AG09309 (cell line): ENCODE data around the gene AGAP3.

Experiments used
- DNase-seq: peaks from one replicate; pipeline ENCODE4 v3.0.0-alpha.2; 2010; ENCODE audit warnings: low read depth
- H3K4me3 ChIP-seq: 2 replicates; pipeline ENCODE4 v1.5.1; 2011; ENCODE audit warnings: mild to moderate bottlenecking, low read depth, low read length, moderate library complexity; ENCODE audit not compliant: control insufficient read depth
- TF ChIP-seq, protein P1 (sequence below): IDR thresholded peaks from 2 replicates; pipeline ENCODE4 v1.5.1; 2011; ENCODE audit warnings: mild to moderate bottlenecking, low read depth, low read length, inconsistent platforms; ENCODE audit not compliant: insufficient read depth, control insufficient read depth; ENCODE audit errors: missing control alignments

AGAP3 gene

DNA sequence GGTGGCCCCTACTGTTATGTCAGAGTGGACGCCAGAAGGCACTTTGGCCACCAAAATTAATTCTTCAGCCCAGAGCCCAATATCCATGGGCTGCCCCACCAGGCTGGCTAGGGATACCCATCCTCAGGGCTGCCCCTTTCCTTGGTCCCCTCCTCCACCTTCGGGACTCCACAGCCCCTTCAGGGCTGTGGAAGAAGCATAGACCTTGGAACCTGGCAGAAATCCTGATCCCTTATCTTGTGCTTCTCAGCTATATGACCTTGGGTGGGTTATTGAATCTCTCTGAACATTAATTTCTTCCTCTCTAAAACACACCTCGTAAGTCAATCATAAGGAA lies 2.5 kb upstream of the AGAP3 start:
- peak overlapping the region; percentile 88 for H3K4me3 ChIP-seq
- TF ChIP-seq, protein P1, sequence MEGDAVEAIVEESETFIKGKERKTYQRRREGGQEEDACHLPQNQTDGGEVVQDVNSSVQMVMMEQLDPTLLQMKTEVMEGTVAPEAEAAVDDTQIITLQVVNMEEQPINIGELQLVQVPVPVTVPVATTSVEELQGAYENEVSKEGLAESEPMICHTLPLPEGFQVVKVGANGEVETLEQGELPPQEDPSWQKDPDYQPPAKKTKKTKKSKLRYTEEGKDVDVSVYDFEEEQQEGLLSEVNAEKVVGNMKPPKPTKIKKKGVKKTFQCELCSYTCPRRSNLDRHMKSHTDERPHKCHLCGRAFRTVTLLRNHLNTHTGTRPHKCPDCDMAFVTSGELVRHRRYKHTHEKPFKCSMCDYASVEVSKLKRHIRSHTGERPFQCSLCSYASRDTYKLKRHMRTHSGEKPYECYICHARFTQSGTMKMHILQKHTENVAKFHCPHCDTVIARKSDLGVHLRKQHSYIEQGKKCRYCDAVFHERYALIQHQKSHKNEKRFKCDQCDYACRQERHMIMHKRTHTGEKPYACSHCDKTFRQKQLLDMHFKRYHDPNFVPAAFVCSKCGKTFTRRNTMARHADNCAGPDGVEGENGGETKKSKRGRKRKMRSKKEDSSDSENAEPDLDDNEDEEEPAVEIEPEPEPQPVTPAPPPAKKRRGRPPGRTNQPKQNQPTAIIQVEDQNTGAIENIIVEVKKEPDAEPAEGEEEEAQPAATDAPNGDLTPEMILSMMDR = no peak
- DNase-seq = no peak

GRCh38 chr7:151085329-151085690 lies 965 bp upstream of the AGAP3 start:
- H3K4me3 ChIP-seq = no peak overlapping the region; the same call in 1 of the 2 replicates
- TF ChIP-seq, protein P1 = no peak
- DNase-seq = no peak

DNA sequence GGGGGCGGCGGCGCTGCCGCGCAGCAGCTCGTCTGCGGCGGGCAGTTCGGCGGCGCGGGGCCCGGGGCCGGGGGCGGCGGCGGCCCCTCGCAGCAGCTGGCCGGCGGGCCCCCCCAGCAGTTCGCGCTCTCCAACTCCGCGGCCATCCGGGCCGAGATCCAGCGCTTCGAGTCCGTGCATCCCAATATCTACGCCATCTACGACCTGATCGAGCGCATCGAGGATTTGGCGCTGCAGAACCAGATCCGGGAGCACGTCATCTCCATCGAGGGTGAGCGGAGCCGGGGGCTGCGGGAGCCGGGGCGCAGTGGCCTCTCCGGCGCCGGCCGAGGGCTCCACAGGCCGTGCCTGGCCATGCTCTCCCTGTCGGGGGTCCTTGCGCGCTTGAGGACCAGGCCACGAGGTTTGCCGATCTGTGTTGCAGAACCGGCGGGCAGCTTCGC lies 548 bp downstream of the AGAP3 start:
- no peak for DNase-seq
- TF ChIP-seq, protein P1 = no peak
- H3K4me3 ChIP-seq = peak overlapping the region; percentile 91

GRCh38 chr7:151087245-151088018 lies 1.2 kb downstream of the AGAP3 start:
- no peak for DNase-seq
- TF ChIP-seq, protein P1 = no peak
- H3K4me3 ChIP-seq = peak overlapping the region; percentile 91

GRCh38 chr7:151088019-151088855 lies 2.0 kb downstream of the AGAP3 start:
- TF ChIP-seq, protein P1 = no peak
- H3K4me3 ChIP-seq = peak overlapping the region; percentile 91
- no peak for DNase-seq

- no peak for DNase-seq
- TF ChIP-seq, protein P1 = no peak
- peak overlapping the region; percentile 91 for H3K4me3 ChIP-seq
Measured at GRCh38 chr7:151088856-151089699, 2.8 kb downstream of the AGAP3 start.
